Astrocyte of the spinal cord (primary cell): ENCODE data around the gene GDF2.

Experiments
- DNase-seq: peaks from one replicate; pipeline ENCODE4 v3.0.0; 2011; ENCODE audit warnings: low read depth, low spot score
- H3K4me3 ChIP-seq: 2 replicates; pipeline ENCODE4 v1.5.1; 2011; ENCODE audit warnings: low read depth, mild to moderate bottlenecking, low read length, moderate library complexity
- in situ Hi-C: cut with HindIII; loops from 2 replicates; pipeline ENCODE4 v1.10.0; 2017; ENCODE audit warnings: low sequenced_read_pairs
- TF ChIP-seq, protein P1 (sequence below): IDR thresholded peaks from 2 replicates; pipeline ENCODE4 v1.5.1; 2012; ENCODE audit warnings: low read depth, mild to moderate bottlenecking, low read length, inconsistent platforms

Gene GDF2

DNA sequence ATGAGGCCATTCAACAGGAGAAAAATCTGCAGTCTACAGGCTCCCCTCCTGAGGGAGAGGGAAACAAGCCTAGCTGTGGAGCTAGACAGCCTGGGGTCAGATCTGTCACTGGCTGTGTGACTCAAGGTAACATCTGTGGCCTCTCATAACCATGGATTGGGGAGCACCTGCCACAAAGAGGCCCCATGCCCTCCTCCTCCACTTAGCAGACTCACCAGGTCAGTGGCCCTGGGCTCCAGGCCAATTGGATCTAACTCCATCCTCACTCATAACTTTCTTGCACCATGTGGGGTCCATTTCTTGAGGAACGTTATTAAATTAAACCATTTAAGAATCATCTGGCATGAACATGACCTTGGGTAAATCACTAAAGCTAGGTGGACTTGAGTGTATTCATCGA, 20.4 kb upstream of the GDF2 start:
- H3K4me3 ChIP-seq, result no peak overlapping the region

DNA sequence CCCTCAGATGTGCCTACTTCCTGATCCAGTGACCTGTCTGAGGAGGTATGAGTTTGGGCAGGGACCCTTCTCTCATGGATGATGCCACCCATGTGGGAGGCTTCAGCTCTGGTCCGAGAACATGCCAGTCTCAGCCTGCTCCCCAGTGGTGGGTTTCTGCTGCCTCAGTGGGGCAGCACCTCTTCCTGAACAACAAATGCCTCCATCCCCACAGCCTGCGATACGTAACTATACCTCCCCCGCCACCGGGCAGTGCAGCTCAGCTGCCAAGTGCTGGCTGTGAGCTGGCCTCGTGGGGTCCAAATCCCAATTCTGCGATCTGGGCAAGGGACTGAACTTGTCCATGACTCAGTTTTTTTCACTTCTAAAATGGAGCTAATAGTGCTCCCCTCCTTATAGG, 19.1 kb upstream of the GDF2 start:
- TF ChIP-seq, protein P1, sequence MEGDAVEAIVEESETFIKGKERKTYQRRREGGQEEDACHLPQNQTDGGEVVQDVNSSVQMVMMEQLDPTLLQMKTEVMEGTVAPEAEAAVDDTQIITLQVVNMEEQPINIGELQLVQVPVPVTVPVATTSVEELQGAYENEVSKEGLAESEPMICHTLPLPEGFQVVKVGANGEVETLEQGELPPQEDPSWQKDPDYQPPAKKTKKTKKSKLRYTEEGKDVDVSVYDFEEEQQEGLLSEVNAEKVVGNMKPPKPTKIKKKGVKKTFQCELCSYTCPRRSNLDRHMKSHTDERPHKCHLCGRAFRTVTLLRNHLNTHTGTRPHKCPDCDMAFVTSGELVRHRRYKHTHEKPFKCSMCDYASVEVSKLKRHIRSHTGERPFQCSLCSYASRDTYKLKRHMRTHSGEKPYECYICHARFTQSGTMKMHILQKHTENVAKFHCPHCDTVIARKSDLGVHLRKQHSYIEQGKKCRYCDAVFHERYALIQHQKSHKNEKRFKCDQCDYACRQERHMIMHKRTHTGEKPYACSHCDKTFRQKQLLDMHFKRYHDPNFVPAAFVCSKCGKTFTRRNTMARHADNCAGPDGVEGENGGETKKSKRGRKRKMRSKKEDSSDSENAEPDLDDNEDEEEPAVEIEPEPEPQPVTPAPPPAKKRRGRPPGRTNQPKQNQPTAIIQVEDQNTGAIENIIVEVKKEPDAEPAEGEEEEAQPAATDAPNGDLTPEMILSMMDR, result no peak
- DNase-seq, result no peak
- no peak overlapping the region for H3K4me3 ChIP-seq
- in situ Hi-C loops, result no loop called here

More for the DNA sequence above, 20.4 kb upstream of the GDF2 start:
- DNase-seq, result no peak
- TF ChIP-seq, protein P1, result no peak
- in situ Hi-C loops, result no loop called here

DNA sequence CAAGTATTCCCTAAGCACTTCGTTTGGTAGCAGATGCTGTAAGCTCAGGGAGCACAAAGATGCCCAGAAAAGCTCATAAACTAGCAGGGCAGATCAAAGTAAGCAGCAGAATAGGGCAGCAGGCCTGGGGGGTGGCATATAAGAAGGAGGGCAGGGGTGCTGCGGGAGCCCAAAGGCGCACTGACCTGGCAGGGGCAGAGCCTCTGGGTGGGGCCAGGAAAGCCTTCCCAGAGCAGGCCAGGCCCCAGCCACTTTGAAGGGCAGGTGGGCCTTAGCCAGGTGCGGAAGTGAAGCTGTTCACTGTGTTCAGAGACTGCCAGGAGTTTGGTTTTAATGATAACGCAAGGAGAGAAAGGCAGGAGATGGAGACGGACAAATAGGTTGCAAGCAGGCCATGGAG, 18.4 kb upstream of the GDF2 start:
- in situ Hi-C loops, result no loop called here
- no peak overlapping the region for H3K4me3 ChIP-seq
- TF ChIP-seq, protein P1, result no peak
- no peak for DNase-seq

DNA sequence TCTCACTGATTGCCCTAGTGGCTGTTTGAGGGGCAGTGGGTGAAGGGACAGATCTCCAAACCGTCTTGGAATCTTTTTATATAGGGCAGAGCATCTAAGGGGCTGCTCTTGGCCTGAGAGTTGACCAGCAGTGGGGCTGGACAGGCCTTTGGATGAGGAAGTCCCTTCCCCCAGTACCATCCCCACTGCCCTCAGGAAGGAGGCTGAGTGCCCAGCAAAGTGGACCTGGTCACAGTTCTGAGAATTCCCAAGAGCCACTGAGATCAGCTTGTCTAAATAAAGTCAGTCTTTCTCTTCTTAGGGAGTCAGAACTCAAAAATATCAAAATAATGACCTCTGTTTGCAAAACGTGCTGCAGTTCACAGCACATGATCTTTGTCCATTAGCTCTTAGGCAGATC, 16.7 kb upstream of the GDF2 start:
- TF ChIP-seq, protein P1, result no peak
- DNase-seq, result no peak
- in situ Hi-C loops, result no loop called here
- H3K4me3 ChIP-seq, result no peak overlapping the region

DNA sequence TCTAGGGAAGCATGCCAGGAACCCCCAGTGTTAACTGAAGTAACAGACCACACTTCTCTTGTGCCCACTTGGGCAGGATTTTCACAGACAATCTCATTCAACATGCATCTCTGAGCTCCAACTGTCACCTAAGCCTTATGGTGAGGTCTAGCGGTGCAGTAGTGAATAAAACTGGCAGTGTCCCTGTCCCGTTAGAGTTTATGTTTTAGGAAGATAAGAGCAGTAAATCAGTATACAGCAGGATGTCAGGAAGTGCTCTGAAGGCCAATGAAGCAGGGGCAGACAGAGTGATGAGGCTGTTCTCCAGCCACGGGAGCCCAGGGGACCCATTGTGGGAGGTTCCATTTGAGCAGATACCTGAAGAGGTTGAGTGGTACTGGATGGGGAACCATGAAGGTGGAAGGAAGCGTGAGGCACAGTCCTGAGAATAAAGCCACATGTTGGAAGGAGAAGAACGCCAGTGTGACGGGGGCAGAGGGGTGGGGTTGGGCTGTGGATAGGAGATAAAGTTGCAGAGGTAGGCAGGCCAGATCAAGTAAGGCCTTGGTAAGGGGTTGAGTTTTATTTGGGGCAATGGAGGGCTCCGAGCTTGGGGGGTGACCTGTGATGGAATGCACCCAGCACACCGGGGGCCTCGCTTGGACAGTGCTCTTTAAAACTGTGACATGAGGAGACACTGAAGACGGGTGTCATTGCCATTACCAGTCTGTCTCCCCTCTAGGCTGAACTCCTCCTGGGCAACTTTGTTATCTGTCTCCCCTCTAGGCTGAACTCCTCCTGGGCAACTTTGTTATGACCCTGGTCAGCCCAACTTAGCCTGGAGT, 15.7 kb upstream of the GDF2 start:
- in situ Hi-C loops, result no loop called here
- no peak for DNase-seq
- TF ChIP-seq, protein P1, result no peak
- no peak overlapping the region for H3K4me3 ChIP-seq

DNA sequence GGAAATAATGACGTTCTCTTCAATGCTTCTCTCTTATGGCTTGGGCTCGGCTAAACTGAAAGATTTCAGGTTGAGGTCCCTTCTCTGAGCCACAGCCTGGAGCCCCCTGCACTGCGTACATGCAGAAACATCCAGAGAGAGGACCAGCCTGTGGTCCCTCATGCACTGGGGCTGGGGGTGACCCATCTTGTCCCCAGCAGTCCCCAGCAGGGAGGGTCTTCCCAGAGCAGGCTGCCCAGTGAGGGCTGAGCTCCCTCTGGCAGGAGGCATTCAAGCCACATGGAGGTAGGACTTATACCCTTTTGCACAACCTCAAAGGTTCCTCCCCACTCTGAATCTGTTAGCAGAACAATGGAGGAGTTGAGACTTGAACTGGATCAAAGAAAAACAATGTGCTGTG, 14.9 kb upstream of the GDF2 start:
- no peak overlapping the region for H3K4me3 ChIP-seq
- DNase-seq, result no peak
- in situ Hi-C loops, result no loop called here
- TF ChIP-seq, protein P1, result no peak

DNA sequence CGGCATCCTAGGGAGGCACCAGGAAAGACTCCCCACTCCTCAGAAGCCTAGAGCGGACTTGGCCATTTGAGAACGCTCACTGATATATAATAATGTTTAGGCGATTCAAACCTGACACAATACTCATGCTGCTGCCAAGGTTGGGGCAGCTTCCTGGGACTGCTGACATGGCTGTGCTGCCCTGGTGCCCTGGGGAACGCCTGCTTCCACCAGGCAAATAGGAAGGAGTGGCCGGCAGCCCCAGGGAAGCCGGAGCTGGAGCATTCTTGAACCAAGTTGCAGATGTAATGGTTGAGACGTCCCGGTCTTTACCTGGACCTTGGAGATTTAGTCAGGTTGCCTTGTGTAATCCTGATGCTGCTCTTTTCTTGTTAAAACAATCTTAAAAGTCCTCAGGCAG, 13.5 kb upstream of the GDF2 start:
- H3K4me3 ChIP-seq, result no peak overlapping the region
- no peak for DNase-seq
- TF ChIP-seq, protein P1, result no peak
- in situ Hi-C loops, result no loop called here
